ENCODE results near the gene SYT6. TPM values are rescaled to one million over a fixed set of nuclear protein-coding genes. Genes with fewer than 3 reads are reported as not detected.

The SYT6 gene
- total and polyA plus RNA-seq, 2 of the 13 experiments (the other 11 are each of a cell fraction or from before 2014, with no cell fraction given) = not detected

GRCh38 chr1:114081437-114082303 lies 72.0 kb downstream of the SYT6 start:
- Histone ChIP-seq H3K79me2 (ENCODE audit: insufficient read depth, low read length) (no peaks in the 10 kb centered on the region), H3K27me3 (ENCODE audit: control insufficient read depth in 1 of 2, insufficient read depth in 2 of 2, low read length in 2 of 2) (no peaks in the 10 kb centered on the region), H3K36me3 (replicated peaks in 1 of 2; ENCODE audit: control insufficient read depth in 1 of 2, insufficient read depth in 2 of 2, low read length in 2 of 2) (no peaks in the 10 kb centered on the region), H3K27ac (ENCODE audit: extremely low read length, insufficient read depth, low read length) (no peak overlapping the region), H4K20me1 (ENCODE audit: insufficient read depth, low read length) (no peaks in the 10 kb centered on the region), H3K4me1 (ENCODE audit: insufficient read depth, low read length) (no peaks in the 10 kb centered on the region), H2AFZ (ENCODE audit: low read length) (no peak overlapping the region), H3K4me3 (replicated peaks in 1 of 3; ENCODE audit: insufficient read depth in 1 of 3, low read depth in 2 of 3, low read length in 3 of 3) (no peak overlapping the region), H3K9me3 (ENCODE audit: low read length) (no peaks in the 10 kb centered on the region), H3K4me2 (ENCODE audit: low read depth, low read length) (no peak overlapping the region), H3K9ac (ENCODE audit: insufficient read depth, low read depth, low read length) (no peak overlapping the region)
- WGBS (ENCODE audit: low lambda C conversion rate) = 59% methylated on average over 17 of the region's 17 CpGs
- intact Hi-C loops (cut with micrococcal nuclease; ENCODE audit: unreplicated experiment) (no loop called here), in situ Hi-C loops (cut with HindIII; ENCODE audit: extremely low pct_ligation_motif_present, low pct_unique_long_range_greater_than_20kb) (no loop called here)
- TF ChIP-seq ZNF562 (CRISPR knock-in tag; IDR thresholded peaks at IDR 0.05; ENCODE audit: borderline replicate concordance) = no peak
- TF ChIP-seq NFIB (CRISPR knock-in tag; IDR thresholded peaks at IDR 0.05; ENCODE audit: borderline replicate concordance) = no peak
- no peak for TF ChIP-seq ZNF18 (CRISPR knock-in tag; IDR thresholded peaks at IDR 0.05; ENCODE audit: insufficient replicate concordance)
- TF ChIP-seq SALL1 (CRISPR knock-in tag; IDR thresholded peaks at IDR 0.05) = no peak
- TF ChIP-seq TRIM22 (IDR thresholded peaks at IDR 0.05) = no peak
- TF ChIP-seq SNAPC5 (CRISPR knock-in tag; IDR thresholded peaks at IDR 0.05; ENCODE audit: borderline replicate concordance) = no peak
- TF ChIP-seq KMT2A (CRISPR knock-in tag; IDR thresholded peaks at IDR 0.05) = no peak
- TF ChIP-seq DNMT1 (CRISPR knock-in tag; IDR thresholded peaks at IDR 0.05) = no peak
- no peak for TF ChIP-seq SP4 (CRISPR knock-in tag; IDR thresholded peaks at IDR 0.05)
- FAIRE-seq (no peak), ATAC-seq (no peak), DNase-seq (ENCODE audit: low spot score) (no peak)
- ChIA-PET CTCF (ENCODE audit: low intra/inter-chr PET ratio, low total read pairs) (no interaction called here), POLR2A (no interaction called here)
- no TSS peak for BruUV-seq (replicated peaks)

Data from HepG2 (cell line).